ENCODE data around the gene B4GALT5.
"Not testable (repeated sequence)": the region's sequence is repeated elsewhere in the genome, so short reads cannot be mapped to it uniquely, and the experiment has no call there.

The B4GALT5 gene

GRCh38 chr20:49737260-49737659 is 23.6 kb upstream of the B4GALT5 start:
- DNase-seq (ENCODE audit: low read depth, low spot score): no peak

GRCh38 chr20:49729780-49730179 is 16.1 kb upstream of the B4GALT5 start:
- DNase-seq (ENCODE audit: low read depth, low spot score): no peak

- DNase-seq (ENCODE audit: low read depth, low spot score): no peak
These were observed 14.5 kb upstream of the B4GALT5 start for GRCh38 chr20:49727894-49728885.

GRCh38 chr20:49727478-49727877 is 13.8 kb upstream of the B4GALT5 start:
- DNase-seq (ENCODE audit: low read depth, low spot score): no peak

GRCh38 chr20:49725694-49726093 is 12.0 kb upstream of the B4GALT5 start:
- DNase-seq (ENCODE audit: low read depth, low spot score): no peak

- not testable (repeated sequence) for DNase-seq (ENCODE audit: low read depth, low spot score)
These were observed 11.5 kb upstream of the B4GALT5 start for GRCh38 chr20:49725224-49725606.

- no peak for DNase-seq (ENCODE audit: low read depth, low spot score)
These were observed 10.9 kb upstream of the B4GALT5 start for GRCh38 chr20:49724408-49725223.

- DNase-seq (ENCODE audit: low read depth, low spot score): not testable (repeated sequence)
These were observed 10.1 kb upstream of the B4GALT5 start for GRCh38 chr20:49723758-49724157.

- not testable (repeated sequence) for DNase-seq (ENCODE audit: low read depth, low spot score)
These were observed 7.6 kb upstream of the B4GALT5 start for GRCh38 chr20:49721326-49721725.

GRCh38 chr20:49715466-49715865 is 1.8 kb upstream of the B4GALT5 start:
- no peak for DNase-seq (ENCODE audit: low read depth, low spot score)

- DNase-seq (ENCODE audit: low read depth, low spot score): no peak
These were observed 504 bp downstream of the B4GALT5 start for GRCh38 chr20:49712996-49713752.

- DNase-seq (ENCODE audit: low read depth, low spot score): no peak
These were observed 1.1 kb downstream of the B4GALT5 start for GRCh38 chr20:49712646-49712995.

GRCh38 chr20:49712118-49712517 is 1.6 kb downstream of the B4GALT5 start:
- DNase-seq (ENCODE audit: low read depth, low spot score): no peak

GRCh38 chr20:49711667-49711987 is 2.1 kb downstream of the B4GALT5 start:
- DNase-seq (ENCODE audit: low read depth, low spot score): no peak

- DNase-seq (ENCODE audit: low read depth, low spot score): no peak
These were observed 2.6 kb downstream of the B4GALT5 start for GRCh38 chr20:49710971-49711666.

- DNase-seq (ENCODE audit: low read depth, low spot score): no peak
These were observed 6.6 kb downstream of the B4GALT5 start for GRCh38 chr20:49707118-49707517.

GRCh38 chr20:49706630-49707091 is 7.0 kb downstream of the B4GALT5 start:
- no peak for DNase-seq (ENCODE audit: low read depth, low spot score)

- DNase-seq (ENCODE audit: low read depth, low spot score): not testable (repeated sequence)
These were observed 7.8 kb downstream of the B4GALT5 start for GRCh38 chr20:49705893-49706292.

GRCh38 chr20:49705358-49705757 is 8.3 kb downstream of the B4GALT5 start:
- no peak for DNase-seq (ENCODE audit: low read depth, low spot score)

- no peak for DNase-seq (ENCODE audit: low read depth, low spot score)
These were observed 8.7 kb downstream of the B4GALT5 start for GRCh38 chr20:49704932-49705336.

GRCh38 chr20:49701916-49702315 is 11.8 kb downstream of the B4GALT5 start:
- no peak for DNase-seq (ENCODE audit: low read depth, low spot score)
